ENCODE measurements around the gene MYO5A. TPM values are rescaled to one million over a fixed set of nuclear protein-coding genes. Genes with fewer than 3 reads are reported as not detected.

The MYO5A gene
- total and polyA plus RNA-seq, 9 of the 15 experiments (the other 6 are each of a cell fraction or from before 2014, with no cell fraction given) = 0.03 to 0.82 (median 0.40) TPM

DNA sequence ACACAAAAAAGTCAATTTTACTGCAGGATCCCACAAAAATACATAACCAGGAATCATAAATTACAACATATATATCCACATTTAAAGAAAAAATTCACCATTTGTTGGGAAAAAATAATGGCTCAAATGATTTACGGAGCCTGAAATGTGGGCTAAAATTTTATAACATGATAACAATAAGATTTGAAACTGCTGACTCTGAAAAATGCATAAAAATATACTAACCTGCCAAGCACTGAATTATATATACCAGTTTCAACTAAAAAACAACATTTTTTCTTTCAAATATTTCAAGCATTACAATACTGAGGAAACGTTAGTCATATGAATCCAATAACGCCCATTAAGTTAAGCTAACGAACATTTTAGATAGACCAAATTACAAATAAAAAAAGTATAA lies 220.8 kb downstream of the MYO5A start (continued):
- TF ChIP-seq ZNF316 (IDR thresholded peaks at IDR 0.05) = peak; percentile 67
- no peak for TF ChIP-seq SMAD1 (IDR thresholded peaks at IDR 0.05; ENCODE audit: low read depth, low read length, partially characterized antibody)
- TF ChIP-seq ZFP30 (CRISPR knock-in tag; IDR thresholded peaks at IDR 0.05; ENCODE audit: borderline replicate concordance) = no peak

DNA sequence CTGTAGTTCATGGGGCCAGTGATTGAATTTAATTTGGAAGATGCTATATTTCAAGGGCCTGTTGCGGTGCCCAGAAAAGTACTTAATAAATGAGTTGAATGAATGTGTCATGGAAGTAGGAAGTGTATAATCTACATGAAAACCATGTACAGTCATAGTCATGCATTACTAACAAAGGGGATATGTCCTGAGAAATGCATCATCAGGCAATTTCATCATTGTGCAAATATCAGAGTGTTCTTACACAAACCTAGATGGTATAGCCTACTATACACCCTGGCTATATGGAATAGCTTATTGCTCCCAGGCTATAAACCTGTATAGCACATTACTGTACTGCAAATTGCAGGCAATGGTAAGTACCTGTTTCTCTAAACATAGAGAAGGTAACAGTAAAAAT lies 222.4 kb downstream of the MYO5A start:
- ChIA-PET CTCF (ENCODE audit: low intra/inter-chr PET ratio) (no interaction called here), POLR2A (interaction anchor here (0.6 kb wide), 1 partner anchor 27 kb away, joined by 3 read pairs; no protein-coding TSS in a partner anchor)
- Histone ChIP-seq H3K9ac (ENCODE audit: insufficient read depth in 1 of 2, low read depth in 2 of 2, low read length in 2 of 2) (no peak overlapping the region), H3K4me2 (ENCODE audit: insufficient read depth, low read length) (no peak overlapping the region), H3K27me3 (ENCODE audit: control insufficient read depth in 2 of 2, insufficient read depth in 2 of 2, low read length in 2 of 2) (peaks cover 3 to 16% of the 10 kb centered on the region in 2 experiments; a peak in 4 of 5 replicates), H4K20me1 (replicated peaks; ENCODE audit: control insufficient read depth, insufficient read depth, low read length) (no peaks in the 10 kb centered on the region), H3K9me3 (replicated peaks; ENCODE audit: control insufficient read depth, insufficient read depth, low read depth, low read length) (no peaks in the 10 kb centered on the region), H3K27ac (ENCODE audit: extremely low read depth, low read depth, low read length) (no peak overlapping the region), H3K4me1 (replicated peaks in 1 of 2; ENCODE audit: control insufficient read depth in 2 of 2, insufficient read depth in 2 of 2, low read length in 2 of 2) (no peaks in the 10 kb centered on the region), H2AFZ (ENCODE audit: low read depth, low read length) (no peak overlapping the region), H3K79me2 (ENCODE audit: control insufficient read depth, insufficient read depth, low read length) (no peaks in the 10 kb centered on the region), H3K9me1 (ENCODE audit: control insufficient read depth, insufficient read depth, low read length) (no peaks in the 10 kb centered on the region), H3K4me3 (no peak overlapping the region), H3K36me3 (ENCODE audit: control insufficient read depth, insufficient read depth, low read length) (no peaks in the 10 kb centered on the region)
- FAIRE-seq (no peak), DNase-seq (ENCODE audit: extremely low read depth in 1 of 4, low spot score in 3 of 4) (no peak), ATAC-seq (no peak)
- intact Hi-C loops (cut with micrococcal nuclease) = no loop called here
- no TSS peak for BruUV-seq (replicated peaks)
- TF ChIP-seq MTA2 (IDR thresholded peaks at IDR 0.05; ENCODE audit: low read depth) = no peak
- TF ChIP-seq, protein P1, sequence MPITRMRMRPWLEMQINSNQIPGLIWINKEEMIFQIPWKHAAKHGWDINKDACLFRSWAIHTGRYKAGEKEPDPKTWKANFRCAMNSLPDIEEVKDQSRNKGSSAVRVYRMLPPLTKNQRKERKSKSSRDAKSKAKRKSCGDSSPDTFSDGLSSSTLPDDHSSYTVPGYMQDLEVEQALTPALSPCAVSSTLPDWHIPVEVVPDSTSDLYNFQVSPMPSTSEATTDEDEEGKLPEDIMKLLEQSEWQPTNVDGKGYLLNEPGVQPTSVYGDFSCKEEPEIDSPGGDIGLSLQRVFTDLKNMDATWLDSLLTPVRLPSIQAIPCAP (CRISPR knock-in tag; IDR thresholded peaks at IDR 0.05; ENCODE audit: borderline replicate concordance) = no peak
- no peak for TF ChIP-seq ETV5 (CRISPR knock-in tag; IDR thresholded peaks at IDR 0.05; ENCODE audit: low read depth)
- TF ChIP-seq POLR2AphosphoS2 (IDR thresholded peaks at IDR 0.05; ENCODE audit: low read length) = no peak
- no peak for TF ChIP-seq BRD9 (IDR thresholded peaks at IDR 0.05; ENCODE audit: low read depth, partially characterized antibody)
- no peak for TF ChIP-seq HNRNPL (IDR thresholded peaks at IDR 0.05; ENCODE audit: low read depth, low read length)
- no peak for TF ChIP-seq HSF4 (CRISPR knock-in tag; IDR thresholded peaks at IDR 0.05; ENCODE audit: borderline replicate concordance)
- WGBS (ENCODE audit: insufficient coverage, low coverage, missing lambda C conversion rate) = 0% methylated on average over 1 of the region's 1 CpG
- in situ Hi-C loops (cut with MboI) = no loop called here

Data from K562 (cell line).